Measurements from ENCODE around the gene DEFB118.

DNA sequence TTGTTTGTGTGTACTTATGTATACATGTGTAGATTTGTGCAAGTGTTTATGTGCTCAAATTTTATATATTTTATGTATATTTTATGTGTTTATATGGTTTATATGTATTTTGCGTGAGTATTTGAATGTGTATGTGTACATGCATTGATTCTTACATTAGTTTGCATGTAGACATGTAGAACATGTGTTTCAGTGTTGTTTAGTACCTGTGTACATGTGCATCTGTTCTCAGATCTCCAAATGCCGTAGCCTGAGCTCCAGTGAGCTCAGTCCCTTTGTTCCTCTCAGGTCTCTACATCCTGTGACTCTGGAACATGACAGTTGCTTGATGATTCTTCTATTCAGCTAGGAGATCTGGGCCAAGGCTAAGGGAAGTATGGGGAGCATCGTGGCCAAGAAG lies 26.5 kb downstream of the DEFB118 start:
- TF ChIP-seq CTCF (IDR thresholded peaks at IDR 0.05): no peak
- no peak for TF ChIP-seq POLR2A (IDR thresholded peaks at IDR 0.05)
- no peak for TF ChIP-seq POLR2AphosphoS5 (IDR thresholded peaks at IDR 0.05)
- no peak for TF ChIP-seq EP300 (IDR thresholded peaks at IDR 0.05)
